NCI-H2107 treated with DMSO at 0.1 percent for 48 hours (cell line): ENCODE measurements around the gene QPCT.

Source experiments
- DNase-seq: peaks from one replicate; lab custom pipeline; 2025; ENCODE audit not compliant: unreplicated experiment; lab: John Stamatoyannopoulos, UW

QPCT gene

GRCh38 chr2:37324786-37325624 is 19.4 kb upstream of the QPCT start, which contains the start of gene PRKD3:
TSS of gene PRKD3 (minus strand) at chr2:37324833. CDS start at chr2:37316524, 8,309 bp downstream.
- no peak for DNase-seq

GRCh38 chr2:37325625-37326071 is 18.8 kb upstream of the QPCT start:
- DNase-seq, result no peak

GRCh38 chr2:37326285-37326684 is 18.1 kb upstream of the QPCT start:
- no peak for DNase-seq

- no peak for DNase-seq
Observed at GRCh38 chr2:37326866-37327634, 17.4 kb upstream of the QPCT start.

GRCh38 chr2:37330681-37331080 is 13.7 kb upstream of the QPCT start:
- DNase-seq, result no peak

GRCh38 chr2:37332560-37332959 is 11.9 kb upstream of the QPCT start:
- no peak for DNase-seq

- DNase-seq, result no peak
Observed at GRCh38 chr2:37333256-37333655, 11.2 kb upstream of the QPCT start.

GRCh38 chr2:37335604-37336003 is 8.8 kb upstream of the QPCT start:
- DNase-seq, result no peak

- DNase-seq, result no peak
Observed at GRCh38 chr2:37337620-37338280, 6.7 kb upstream of the QPCT start.

- no peak for DNase-seq
Observed at GRCh38 chr2:37338933-37339332, 5.5 kb upstream of the QPCT start.

GRCh38 chr2:37340637-37341036 is 3.8 kb upstream of the QPCT start:
- no peak for DNase-seq

- no peak for DNase-seq
Observed at GRCh38 chr2:37342591-37343220, 1.7 kb upstream of the QPCT start.

- no peak for DNase-seq
Observed at GRCh38 chr2:37343537-37344434, 644 bp upstream of the QPCT start.

GRCh38 chr2:37348155-37348554 is 3.7 kb downstream of the QPCT start:
- DNase-seq, result no peak

- DNase-seq, result peak; percentile 65
Observed at GRCh38 chr2:37349231-37349860, 4.9 kb downstream of the QPCT start.

- DNase-seq, result peak; percentile 47
Observed at GRCh38 chr2:37350034-37350433, 5.6 kb downstream of the QPCT start.

- no peak for DNase-seq
Observed at GRCh38 chr2:37354531-37354930, 10.1 kb downstream of the QPCT start.

- no peak for DNase-seq
Observed at GRCh38 chr2:37355735-37356134, 11.3 kb downstream of the QPCT start.

- DNase-seq, result no peak
Observed at GRCh38 chr2:37356299-37356698, 11.9 kb downstream of the QPCT start.

GRCh38 chr2:37357069-37357468 is 12.6 kb downstream of the QPCT start:
- no peak for DNase-seq
